GM21825 (cell line): Measurements from ENCODE around the gene ADAMTS13.
"Not testable (repeated sequence)": the region's sequence is repeated elsewhere in the genome, so short reads cannot be mapped to it uniquely, and the experiment has no call there.

Experiments
- ATAC-seq: cut with Tn5 transposase; IDR thresholded peaks from one replicate; pipeline ENCODE4 v1.9.1; 2021; ENCODE audit warnings: mild to moderate bottlenecking, moderate library complexity; ENCODE audit not compliant: unreplicated experiment

The ADAMTS13 gene

GRCh38 chr9:133423216-133423615, 1.0 kb downstream of the ADAMTS13 start:
- ATAC-seq, result no peak

GRCh38 chr9:133424187-133424586, 2.0 kb downstream of the ADAMTS13 start:
- no peak for ATAC-seq

GRCh38 chr9:133425049-133425632, 3.0 kb downstream of the ADAMTS13 start:
- no peak for ATAC-seq

- ATAC-seq, result no peak
Observed at GRCh38 chr9:133426011-133426410, 3.8 kb downstream of the ADAMTS13 start.

- no peak for ATAC-seq
Observed at GRCh38 chr9:133427658-133428348, 5.6 kb downstream of the ADAMTS13 start.

- no peak for ATAC-seq
Observed at GRCh38 chr9:133428617-133429101, 6.5 kb downstream of the ADAMTS13 start.

GRCh38 chr9:133429214-133429613, 7.0 kb downstream of the ADAMTS13 start:
- no peak for ATAC-seq

- no peak for ATAC-seq
Observed at GRCh38 chr9:133429641-133430161, 7.5 kb downstream of the ADAMTS13 start.

GRCh38 chr9:133430244-133430643, 8.1 kb downstream of the ADAMTS13 start:
- no peak for ATAC-seq

GRCh38 chr9:133433351-133433843, 11.2 kb downstream of the ADAMTS13 start:
- no peak for ATAC-seq

GRCh38 chr9:133436681-133437080, 14.5 kb downstream of the ADAMTS13 start:
- ATAC-seq, result no peak

- no peak for ATAC-seq
Observed at GRCh38 chr9:133437753-133438531, 15.8 kb downstream of the ADAMTS13 start.

- no peak for ATAC-seq
Observed at GRCh38 chr9:133439337-133439736, 17.2 kb downstream of the ADAMTS13 start.

- ATAC-seq, result no peak
Observed at GRCh38 chr9:133440874-133441273, 18.7 kb downstream of the ADAMTS13 start.

- no peak for ATAC-seq
Observed at GRCh38 chr9:133441571-133441970, 19.4 kb downstream of the ADAMTS13 start.

GRCh38 chr9:133443248-133443647, 21.1 kb downstream of the ADAMTS13 start:
- ATAC-seq, result no peak

- ATAC-seq, result no peak
Observed at GRCh38 chr9:133443982-133444381, 21.8 kb downstream of the ADAMTS13 start.

GRCh38 chr9:133445293-133445969, 23.3 kb downstream of the ADAMTS13 start:
- no peak for ATAC-seq

- ATAC-seq, result no peak
Observed at GRCh38 chr9:133448487-133448972, 26.4 kb downstream of the ADAMTS13 start.

GRCh38 chr9:133449760-133450159, 27.6 kb downstream of the ADAMTS13 start:
- ATAC-seq, result no peak

- ATAC-seq, result not testable (repeated sequence)
Observed at GRCh38 chr9:133451865-133452264, 29.7 kb downstream of the ADAMTS13 start.
